ENCODE results near the gene MTARC1.
A peak's percentile ranks its signal among the peaks of the same experiment; 100 is the strongest.

Gene MTARC1

GRCh38 chr1:220808345-220809186 lies 21.9 kb downstream of the MTARC1 start:
- no peak for DNase-seq

DNA sequence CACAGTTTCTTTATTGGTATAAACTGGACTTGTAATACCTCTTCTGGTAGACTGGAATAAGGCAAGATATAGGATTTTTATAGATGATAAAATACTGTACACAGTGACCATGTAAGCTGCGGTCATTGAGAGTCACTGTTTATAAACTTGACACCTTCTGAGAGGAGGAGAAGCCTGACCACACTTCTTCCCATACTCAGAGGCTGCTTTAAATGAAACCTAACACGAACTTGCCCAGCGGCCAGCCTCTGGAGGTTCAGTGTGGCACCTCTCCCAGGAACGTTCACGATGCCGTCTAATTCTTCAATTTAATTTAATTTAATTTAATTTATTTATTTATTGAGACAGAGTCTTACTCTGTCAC lies 22.5 kb downstream of the MTARC1 start:
- DNase-seq = no peak

DNA sequence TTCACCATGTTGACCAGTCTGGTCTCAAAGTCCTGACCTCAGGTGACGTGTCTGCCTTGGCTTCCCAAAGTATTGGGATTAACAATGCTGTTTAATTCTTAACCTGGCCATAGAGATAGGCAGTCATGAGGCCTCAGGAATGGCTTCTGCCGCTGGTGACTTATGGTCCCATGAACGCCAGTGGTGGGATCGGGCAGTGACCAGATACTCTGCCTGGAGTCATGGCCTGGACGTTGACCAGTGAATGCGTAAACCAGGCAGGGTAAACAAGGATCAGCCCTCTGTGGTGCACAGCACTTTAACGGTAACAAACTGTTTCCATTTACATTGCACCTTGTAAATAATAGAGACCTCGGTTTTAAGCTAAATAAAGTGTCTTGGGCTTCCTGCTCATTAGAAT lies 23.0 kb downstream of the MTARC1 start:
- DNase-seq = no peak

GRCh38 chr1:220810179-220810653 lies 23.5 kb downstream of the MTARC1 start:
- peak; percentile 80 for DNase-seq

GRCh38 chr1:220810963-220811362 lies 24.2 kb downstream of the MTARC1 start:
- DNase-seq = no peak

GRCh38 chr1:220811695-220812094 lies 25.0 kb downstream of the MTARC1 start:
- no peak for DNase-seq

GRCh38 chr1:220812308-220812707 lies 25.6 kb downstream of the MTARC1 start:
- no peak for DNase-seq

- DNase-seq = no peak
Observed at GRCh38 chr1:220813013-220813412, 26.3 kb downstream of the MTARC1 start.

DNA sequence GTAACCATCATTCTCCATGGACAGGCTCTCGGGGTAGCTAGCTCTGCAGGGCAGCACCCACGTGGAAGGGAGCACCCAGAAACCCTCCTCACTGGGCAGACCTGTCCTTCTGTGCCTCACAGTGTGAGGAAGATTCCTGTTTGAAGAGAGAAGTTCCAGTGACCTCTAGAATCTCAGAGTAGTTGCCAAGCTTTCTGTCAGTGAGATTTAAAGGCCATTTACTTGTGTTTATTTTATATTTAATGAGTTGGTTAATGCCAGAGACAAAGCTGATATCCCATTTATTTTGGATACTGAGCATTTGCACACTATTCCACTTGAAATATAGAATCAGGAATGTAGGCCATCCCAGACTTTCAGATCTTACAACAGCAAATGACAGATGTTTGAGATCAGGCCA lies 28.7 kb downstream of the MTARC1 start:
- DNase-seq = no peak

GRCh38 chr1:220817907-220818306 lies 31.2 kb downstream of the MTARC1 start:
- no peak for DNase-seq

DNA sequence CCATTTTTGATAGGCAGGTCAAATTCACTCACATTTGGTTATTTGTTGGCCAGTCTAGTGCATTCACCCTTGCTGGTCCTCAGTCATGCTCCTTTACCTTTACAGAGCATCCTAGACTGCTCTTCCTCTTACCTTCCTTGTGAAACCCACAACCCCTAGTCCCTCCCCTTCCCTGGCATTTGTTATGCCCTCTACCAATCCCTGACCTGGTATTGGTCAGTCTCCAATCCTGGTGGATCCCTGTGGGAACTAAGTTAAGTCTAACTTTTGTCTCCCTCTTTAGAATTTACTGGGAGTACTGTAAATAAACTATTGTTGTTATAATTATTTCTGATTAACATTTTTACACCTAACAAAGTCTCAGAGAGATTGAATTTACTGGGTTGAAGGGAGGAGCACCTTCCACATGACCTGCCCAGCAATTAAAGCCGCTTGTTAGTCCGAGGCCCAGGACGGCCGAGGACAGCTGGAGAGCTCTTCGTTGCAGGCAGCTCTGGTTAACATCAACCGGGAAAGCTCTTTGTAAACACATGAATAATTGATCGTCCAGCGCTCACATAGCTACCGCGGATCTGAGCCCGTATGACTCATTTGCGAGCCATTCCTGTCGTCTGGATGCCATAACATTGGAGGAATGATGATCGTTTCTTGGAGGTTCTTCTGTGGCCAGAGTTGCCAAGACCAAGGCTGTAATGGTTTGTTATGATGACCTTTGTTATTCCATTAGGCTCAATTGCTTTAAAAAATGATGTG lies 31.9 kb downstream of the MTARC1 start:
- DNase-seq = no peak

GRCh38 chr1:220819467-220820026 lies 32.8 kb downstream of the MTARC1 start:
- DNase-seq = no peak

- DNase-seq = no peak
Observed at GRCh38 chr1:220824031-220824989, 37.6 kb downstream of the MTARC1 start.

GRCh38 chr1:220825819-220826551 lies 39.3 kb downstream of the MTARC1 start:
- no peak for DNase-seq

DNA sequence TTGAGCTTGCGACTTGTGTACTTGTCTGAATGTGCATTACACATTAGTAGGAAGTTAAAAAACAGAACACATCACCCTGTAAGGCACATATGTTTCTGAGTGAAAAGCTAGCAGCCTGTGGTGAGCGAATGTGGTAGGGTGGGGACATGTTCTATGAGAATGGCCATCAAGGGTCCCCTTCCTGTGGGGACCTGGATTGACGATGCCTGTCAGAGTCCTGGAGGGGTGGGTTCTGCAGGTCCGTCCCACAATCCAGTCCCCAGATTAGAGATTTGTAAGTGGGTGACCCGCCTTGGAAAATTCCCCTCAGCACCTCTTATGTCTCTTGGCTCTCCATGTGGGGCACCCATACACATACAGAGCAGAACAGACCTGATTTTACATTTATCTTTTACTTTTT lies 40.0 kb downstream of the MTARC1 start:
- DNase-seq = no peak

DNA sequence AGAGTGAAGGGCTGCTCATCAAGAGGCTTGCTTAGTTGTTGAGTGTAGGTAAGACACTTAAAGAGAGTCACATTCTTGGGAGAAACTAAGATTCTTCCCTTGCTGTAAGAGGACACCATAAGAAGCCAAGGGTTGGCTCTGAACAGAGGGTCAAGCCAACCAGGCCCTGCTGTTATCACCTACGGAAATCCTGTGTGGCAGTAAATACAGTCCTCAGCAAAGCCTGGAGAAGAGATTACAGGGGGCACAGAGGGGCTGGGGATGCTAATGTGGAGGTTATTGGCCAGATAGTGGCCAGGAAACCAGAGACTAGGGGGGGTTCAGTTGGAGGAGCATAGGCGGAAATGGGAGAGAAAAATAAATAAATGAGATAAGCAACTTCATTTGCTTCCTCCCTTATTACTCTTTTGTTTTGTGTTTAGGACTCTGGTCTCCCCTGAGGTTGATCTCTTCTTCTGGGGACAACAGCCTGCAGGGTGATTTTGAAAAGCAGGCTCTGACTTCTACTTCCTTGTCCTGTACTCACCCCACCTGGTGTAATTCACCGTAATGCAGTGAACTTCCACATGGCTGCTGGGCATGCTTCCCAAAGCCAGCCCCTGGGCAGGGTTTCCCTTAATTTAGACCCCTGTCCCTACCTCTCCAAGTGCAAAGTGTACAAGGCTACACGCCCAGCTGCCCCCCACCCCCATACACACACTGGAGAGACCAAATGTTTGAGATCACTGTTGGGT lies 40.9 kb downstream of the MTARC1 start:
- DNase-seq = no peak

DNA sequence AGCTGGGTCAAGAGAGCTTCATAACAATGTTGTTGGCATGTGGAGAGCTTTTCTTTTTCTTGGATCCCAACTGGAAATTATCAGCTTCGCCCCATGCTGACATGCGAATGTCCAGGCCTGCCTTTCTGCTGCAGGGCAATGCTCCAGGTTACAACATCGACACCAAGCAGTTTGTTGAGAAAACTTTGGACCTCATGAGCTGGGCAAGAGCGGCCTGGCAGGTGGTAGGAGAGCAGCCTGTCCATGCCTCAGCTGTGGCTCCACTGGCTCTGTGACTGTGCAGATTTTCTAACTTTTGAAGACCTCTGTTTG lies 41.4 kb downstream of the MTARC1 start:
- no peak for DNase-seq

DNA sequence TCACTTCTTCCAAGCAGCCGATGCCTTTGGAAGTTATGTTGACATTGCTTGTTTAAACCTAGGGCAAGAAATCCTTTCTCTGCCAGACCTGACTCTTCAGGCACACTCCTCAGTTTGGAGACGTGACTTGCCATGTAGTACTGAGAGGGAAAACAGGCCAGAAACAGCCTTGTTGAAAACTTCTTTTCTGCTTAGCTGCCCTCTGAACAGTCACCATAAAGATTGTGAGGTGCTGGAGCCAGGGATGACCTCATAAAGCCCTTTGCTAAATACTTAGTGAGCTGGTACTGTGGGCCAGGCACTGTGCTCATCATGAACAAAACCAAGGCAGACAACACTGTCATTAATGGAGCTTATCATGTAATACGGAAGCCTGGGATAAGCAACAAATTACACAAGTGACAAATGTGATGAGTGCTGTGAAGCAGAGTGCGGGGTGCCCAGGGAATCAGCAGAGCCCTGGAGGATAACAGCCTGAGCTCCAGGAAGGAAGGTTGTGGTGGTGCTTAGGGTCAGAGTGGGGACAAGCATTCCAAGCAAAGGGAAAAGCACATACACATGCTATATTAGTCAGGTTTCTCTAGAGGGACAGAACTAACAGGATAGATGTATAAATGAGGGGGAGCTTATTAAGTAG lies 42.4 kb downstream of the MTARC1 start:
- DNase-seq = no peak

DNA sequence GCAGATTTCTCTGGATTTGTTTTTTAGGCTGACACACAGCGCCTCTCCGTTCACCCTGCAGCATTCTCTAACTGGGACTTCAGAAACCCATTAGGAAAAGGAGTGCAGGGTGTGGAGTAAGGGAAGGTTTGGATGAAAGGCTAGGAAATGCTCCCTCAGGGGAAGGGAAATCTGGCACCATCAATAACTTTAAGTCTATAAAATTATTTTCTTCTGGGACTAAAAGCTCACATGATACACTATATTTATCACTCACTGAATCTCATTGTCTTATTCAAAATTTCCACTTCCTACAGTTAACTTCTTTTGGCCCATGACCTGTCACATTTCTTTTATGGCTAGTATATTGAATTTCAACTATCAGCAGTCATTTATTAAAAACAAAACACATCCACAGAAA lies 46.7 kb downstream of the MTARC1 start:
- no peak for DNase-seq

DNA sequence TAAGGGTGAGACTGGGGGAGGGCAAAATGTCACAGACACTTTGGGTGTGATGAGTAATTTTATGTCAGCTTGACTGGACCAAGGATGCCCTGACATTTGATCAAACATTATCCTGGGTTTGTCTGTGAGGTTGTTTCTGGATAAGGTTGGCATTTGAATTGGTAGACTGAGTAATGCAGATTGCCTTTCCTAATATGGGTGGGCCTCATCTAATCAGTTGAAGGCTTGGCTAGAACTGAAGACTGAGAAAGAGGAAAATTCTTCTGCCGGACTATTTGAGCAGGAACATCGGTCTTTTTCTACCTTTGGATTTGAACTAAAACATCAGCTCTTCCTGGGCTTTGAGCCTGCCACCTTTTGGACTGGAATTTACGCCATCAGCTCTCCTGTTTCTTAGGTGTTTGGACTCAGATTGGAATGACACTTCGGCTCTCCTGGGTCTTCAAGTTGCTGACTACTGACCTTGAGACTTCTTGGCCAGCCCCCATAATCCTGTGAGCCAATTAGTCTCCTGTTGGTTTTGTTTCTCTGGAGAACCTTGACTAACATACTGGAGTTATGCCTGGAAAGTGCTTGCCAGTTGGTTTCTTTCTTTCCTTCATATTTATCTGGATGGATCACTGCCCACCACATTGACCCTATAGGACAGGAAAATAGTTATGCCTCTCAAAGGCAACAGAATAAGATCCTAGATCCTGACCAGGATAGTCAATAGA lies 47.6 kb downstream of the MTARC1 start:
- DNase-seq = no peak
